HG03432 (cell line): ENCODE results near the gene RNASE2.
"Not testable (repeated sequence)": the region's sequence is repeated elsewhere in the genome, so short reads cannot be mapped to it uniquely, and the experiment has no call there.

Experiments
- ATAC-seq: cut with Tn5 transposase; IDR thresholded peaks from one replicate; pipeline ENCODE4 v1.9.1; 2021; ENCODE audit warnings: mild to moderate bottlenecking, moderate library complexity; ENCODE audit not compliant: unreplicated experiment

The RNASE2 gene

GRCh38 chr14:20954736-20955537 lies at the start of gene RNASE2:
Gene RNASE2, plus strand, starts transcription at chr14:20955487. Its CDS starts 285 bp downstream, at chr14:20955772.
- not testable (repeated sequence) for ATAC-seq

DNA sequence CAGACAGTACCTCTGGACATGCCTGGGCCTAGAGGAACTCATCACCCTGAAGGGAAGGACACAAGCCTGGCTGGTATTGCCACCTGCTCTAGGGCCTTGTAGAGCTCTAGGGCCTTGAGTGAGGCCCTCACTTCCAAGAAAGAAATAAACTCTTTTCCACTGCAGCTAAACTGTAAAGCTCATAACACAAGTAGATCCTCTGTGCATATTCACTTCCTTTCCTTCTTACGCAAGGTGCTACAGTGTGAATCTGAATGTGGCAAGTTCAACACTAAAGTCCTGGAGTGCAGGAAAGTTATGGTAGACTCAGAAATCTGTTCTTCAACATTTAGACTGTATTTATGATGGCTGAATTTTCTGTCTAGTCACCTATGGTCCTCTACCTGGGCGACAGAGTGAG lies 49.6 kb upstream of the RNASE2 start:
- ATAC-seq: no peak

GRCh38 chr14:20907214-20907613 lies 48.1 kb upstream of the RNASE2 start:
- ATAC-seq: no peak

DNA sequence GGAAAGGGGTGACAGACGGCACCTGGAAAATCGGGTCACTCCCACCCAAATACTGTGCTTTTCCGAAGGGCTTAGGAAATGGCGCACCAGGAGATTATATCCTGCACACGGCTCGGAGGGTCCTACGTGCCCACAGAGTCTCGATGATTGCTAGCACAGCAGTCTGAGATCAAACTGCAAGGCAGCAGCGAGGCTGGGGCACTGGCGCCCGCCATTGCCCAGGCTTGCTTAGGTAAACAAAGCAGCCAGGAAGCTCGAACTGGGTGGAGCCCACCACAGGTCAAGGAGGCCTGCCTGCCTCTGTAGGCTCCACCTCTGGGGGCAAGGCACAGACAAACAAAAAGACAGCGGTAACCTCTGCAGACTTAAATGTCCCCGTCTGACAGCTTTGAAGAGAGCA lies 44.5 kb upstream of the RNASE2 start:
- ATAC-seq: not testable (repeated sequence)

DNA sequence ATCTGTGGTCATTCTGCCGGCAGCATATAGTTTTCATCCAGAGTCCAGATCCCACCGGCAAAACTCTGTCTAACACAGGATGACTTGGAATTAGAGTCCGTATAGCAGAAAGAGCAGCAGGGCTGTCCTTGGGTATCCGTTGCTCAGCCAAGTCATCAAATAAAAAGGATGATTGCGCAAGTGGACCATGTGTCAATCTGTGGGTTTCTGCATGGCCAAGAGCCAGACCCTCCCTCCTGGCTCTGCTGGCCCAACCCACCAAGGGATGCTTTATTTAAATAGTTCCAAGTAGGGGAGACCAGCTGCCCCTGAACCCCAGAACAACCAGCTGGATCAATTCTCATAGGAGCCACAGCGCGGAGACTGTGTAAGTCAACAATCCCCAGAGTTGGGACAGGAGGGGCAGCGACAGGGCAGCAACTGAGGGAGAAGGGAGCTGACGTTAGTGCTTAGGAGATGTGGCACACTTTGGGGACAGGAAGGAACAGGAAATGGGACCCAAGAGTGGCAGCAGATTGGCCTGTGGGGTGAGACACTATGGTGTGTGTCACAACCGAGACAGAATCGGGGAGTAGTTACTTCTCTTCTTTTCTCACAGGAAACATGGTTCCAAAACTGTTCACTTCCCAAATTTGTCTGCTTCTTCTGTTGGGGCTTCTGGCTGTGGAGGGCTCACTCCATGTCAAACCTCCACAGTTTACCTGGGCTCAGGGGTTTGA lies 36.1 kb upstream of the RNASE2 start:
- ATAC-seq: not testable (repeated sequence)

DNA sequence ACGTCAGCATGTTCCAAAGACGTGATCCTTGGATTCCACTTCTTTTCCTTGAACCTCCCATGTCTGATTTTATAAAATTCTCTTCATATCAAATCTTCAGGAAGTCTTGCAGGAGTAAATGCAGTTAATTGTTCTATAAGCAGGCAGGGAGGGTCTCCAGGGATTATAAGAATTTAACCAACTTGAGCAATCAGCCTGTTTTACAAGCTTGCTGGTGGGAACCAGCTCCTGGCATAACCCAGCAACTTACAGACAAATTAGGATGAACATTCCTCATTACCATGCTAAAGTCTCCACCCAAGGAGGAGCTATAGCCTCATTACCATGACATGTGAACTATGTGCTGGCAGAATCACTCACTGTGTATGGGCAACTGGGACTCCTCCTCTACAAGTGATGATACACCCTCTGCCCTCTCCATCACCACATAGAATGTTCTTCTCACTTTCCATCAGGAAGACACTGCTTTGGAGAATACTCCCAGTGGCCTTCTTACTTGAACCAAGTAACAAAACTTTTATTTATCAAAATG lies 31.5 kb upstream of the RNASE2 start:
- ATAC-seq: not testable (repeated sequence)

GRCh38 chr14:20934148-20934762 lies 21.0 kb upstream of the RNASE2 start:
- ATAC-seq: no peak

GRCh38 chr14:20935303-20935984 lies 19.8 kb upstream of the RNASE2 start:
- ATAC-seq: no peak

GRCh38 chr14:20945146-20945545 lies 10.1 kb upstream of the RNASE2 start:
- not testable (repeated sequence) for ATAC-seq

DNA sequence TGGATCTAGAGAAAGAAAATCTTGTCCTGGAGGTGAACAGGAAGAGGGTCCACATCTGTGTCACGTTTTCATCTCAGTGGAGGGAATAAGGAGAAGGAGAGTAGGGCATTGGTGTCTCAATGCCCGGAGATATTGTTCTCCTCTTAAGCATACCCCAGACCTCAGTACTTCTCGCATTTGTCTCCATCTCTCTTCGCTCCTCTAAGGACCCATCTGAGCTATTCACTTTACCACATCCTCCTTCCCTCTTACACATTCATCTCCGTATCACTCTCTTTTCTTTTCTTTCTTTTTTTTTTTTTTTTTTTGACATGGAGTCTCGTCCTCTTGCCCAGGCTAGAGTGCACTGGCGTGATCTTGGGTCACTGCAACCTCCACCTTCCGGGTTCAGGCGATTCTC lies 8.6 kb upstream of the RNASE2 start:
- not testable (repeated sequence) for ATAC-seq

DNA sequence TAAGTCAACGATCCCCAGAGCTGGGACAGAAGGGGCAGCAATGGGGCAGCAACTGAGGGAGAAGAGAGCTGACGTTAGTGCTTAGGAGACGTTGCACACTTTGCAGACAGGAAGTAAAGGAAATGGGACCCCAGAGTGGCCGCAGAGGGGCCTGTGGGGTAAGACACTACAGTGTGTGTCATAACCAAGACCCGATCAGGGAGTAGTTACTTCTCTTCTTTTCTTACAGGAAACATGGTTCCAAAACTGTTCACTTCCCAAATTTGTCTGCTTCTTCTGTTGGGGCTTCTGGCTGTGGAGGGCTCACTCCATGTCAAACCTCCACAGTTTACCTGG lies 219 bp downstream of the RNASE2 start:
- not testable (repeated sequence) for ATAC-seq

- no peak for ATAC-seq
These were observed 1.2 kb downstream of the RNASE2 start for GRCh38 chr14:20956376-20956976.

DNA sequence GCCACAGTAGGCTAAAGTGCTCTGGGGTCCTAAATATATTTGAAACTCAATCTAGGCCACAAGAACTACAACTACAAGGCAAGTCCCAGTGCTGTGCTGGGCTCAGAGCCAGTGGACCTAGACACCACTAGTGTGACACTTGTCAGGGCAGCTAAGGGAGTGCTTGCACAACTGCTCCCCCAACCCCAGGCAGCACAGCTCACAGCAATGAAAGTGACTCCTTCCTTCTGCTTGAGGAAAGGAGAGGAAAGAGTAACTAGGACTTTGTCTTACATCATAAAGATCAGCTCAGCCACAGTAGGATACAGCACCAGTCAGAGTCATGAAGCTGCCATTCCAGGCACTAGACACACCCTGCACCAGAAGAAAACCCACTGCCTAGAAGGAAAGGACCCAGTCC lies 3.7 kb downstream of the RNASE2 start:
- ATAC-seq: not testable (repeated sequence)

DNA sequence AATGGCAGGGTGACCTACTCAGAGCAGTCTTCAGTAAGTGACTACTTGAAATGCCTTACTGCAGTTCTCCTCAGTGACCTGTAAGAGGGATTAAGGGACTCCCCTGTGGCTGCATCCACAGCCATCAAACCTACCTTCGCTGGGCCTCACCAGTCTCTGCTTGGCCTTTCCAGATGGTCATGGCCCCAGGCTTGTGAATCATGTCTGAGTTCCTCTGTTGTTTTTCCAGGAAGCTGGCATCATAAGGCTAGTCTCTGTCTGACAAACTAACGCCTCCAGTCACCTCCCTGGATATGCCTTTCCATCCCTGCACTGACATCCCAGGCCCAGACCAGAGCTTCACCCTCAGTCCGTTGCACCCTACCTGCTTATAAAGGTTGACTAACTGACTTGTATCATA lies 14.0 kb downstream of the RNASE2 start:
- no peak for ATAC-seq

DNA sequence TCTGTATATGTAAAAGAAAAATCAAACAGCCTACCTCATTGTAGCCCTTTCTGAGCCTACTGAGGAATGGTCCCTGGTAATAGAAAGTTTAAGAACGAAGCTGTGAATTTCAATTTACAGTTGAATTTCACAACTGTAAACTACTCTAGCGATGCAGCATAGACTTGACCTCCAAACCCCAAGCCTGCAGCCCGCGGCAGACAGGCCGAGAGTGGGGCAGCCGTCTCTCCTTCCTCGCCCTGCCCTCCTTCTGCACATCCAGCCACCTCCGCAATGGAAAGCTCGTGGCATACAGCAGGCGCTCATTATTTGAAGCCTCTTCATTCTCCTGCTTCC lies 15.3 kb downstream of the RNASE2 start:
- ATAC-seq: peak; percentile 7

DNA sequence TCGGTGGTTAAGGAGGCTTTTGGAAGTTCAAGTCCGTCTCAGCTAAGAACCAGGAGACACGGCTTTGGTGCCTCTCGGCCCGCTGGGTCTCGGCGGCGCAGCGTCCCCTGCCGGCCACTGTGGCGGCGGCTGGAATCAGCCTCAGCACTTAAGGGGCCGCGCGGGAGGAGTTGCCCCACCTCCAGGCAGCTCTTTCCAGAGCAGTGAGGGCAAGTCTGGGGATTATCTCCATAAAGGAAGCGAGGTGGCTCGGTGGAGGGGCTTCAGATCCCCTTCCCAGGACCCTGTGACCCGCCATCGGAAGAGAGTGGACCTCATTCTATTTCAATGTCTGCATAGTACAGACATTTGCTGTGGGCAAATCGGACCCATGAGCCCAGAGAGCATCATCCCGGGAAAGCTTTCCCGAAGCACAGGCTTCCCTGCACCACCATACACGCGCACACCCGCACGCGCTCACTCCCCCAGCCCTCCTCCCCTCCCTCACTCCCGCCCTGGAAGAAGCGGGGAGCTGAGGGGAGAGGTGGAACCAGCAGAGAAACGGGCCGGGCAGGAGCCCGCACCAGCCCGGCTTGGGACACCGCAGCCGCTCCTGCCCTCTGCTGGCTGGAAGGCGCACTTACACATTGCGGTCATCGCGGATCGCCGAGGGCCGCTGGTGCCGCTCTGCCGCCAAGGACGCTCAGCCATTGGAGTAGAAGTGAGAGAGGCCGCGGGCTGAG lies 15.9 kb downstream of the RNASE2 start:
- ATAC-seq: peak; percentile 95

DNA sequence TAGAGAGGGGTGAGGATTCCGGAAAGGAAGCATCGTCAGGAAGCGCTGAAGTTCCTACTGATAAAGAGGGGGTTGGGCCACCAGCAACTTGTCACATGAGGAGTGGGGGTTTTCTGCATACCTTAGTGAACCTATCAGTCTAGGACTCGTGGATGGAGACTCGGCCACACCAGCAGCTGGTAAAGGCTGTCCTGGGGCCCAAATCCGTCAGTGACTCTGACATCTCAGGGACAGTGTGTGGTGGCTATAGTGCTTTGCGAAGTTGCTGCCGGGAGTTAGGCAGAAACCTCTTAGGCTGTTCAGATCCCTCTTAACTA lies 16.4 kb downstream of the RNASE2 start:
- ATAC-seq: peak; percentile 26

DNA sequence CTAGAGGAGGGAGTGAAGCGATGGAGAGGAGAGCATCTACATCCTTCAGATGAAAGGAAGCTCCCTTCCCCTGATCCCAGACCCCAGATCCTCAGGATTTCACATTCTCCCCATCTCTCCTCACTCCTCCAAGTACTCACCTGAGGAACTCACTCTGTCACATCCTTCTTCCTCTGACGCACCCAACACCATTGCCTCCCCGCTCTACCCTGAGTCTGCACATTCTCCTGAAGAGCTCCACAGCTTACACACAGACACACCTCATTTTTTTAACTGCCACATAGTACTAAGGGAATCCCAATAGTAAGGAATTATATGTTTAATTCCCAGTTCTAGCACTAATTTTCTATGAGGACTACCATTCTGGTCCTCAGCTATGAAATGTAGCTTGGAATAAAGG lies 18.2 kb downstream of the RNASE2 start:
- ATAC-seq: no peak

- ATAC-seq: no peak
These were observed 21.0 kb downstream of the RNASE2 start for GRCh38 chr14:20976291-20976690.

GRCh38 chr14:20978687-20979086 lies 23.4 kb downstream of the RNASE2 start:
- ATAC-seq: no peak
